ENCODE results near the gene COL4A4.
A peak's percentile ranks its signal among the peaks of the same experiment; 100 is the strongest.
"Not testable (repeated sequence)": the region's sequence is repeated elsewhere in the genome, so short reads cannot be mapped to it uniquely, and the experiment has no call there.

COL4A4 gene

DNA sequence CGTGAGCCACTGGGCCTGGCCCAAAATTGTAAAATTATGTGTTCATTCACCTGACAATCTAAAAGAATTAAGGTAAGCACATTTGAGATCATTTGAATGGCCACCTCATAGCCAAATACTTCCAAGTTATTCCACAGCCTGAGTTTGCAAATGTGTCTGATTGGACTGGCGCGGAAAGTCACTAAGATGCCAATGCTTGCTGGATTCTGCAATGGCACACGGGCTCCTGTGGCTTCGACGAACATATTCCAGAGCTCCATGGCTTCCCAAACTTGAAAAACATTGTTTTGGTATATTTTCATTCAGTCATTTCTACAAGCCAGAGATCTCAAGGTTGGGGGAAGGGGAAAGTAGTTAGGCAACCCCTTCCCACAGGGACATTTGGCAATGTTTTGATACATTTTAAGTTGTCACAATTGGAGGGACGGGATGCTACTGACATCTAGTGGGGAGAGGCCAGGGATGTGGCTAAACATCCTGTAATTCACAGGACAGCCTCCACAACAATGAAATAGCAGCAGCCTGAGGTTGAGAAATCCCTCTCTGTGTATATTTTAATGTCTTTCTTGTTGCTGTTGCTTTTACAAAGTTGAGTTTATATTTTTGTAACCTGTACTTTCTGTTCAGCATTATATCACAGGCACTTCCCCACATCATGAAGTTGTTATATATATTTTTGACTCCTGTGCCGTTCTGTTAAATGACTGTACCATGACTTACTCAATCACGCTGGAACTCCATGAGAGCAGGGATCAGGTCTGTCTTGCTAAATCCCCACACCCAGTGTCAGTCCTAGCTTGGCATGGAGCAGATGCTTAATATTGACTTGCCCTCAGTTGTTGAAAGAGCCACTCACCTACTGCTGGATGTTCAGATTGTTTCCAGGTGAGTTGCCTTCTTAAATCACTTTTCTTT lies 56.9 kb downstream of the COL4A4 start:
- DNase-seq, result peak; percentile 35

DNA sequence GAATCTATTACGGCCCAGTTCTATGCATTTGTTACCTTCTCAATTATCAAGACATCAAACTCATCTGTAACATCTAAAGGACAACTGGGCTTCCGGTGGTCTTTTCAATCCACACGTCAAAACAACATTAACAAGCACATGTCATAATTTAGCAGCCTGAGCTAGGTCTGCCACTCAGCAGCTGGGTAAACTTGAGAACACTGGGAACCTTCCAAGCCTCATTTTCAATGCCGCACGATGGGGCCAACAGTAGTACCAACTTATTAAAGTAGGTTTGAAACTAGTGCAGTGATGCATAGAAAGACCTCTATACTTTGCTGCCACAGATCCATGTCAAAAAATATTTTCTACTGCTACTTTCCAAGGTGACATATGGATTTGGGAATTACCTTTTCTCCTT lies 60.4 kb downstream of the COL4A4 start:
- DNase-seq, result no peak

DNA sequence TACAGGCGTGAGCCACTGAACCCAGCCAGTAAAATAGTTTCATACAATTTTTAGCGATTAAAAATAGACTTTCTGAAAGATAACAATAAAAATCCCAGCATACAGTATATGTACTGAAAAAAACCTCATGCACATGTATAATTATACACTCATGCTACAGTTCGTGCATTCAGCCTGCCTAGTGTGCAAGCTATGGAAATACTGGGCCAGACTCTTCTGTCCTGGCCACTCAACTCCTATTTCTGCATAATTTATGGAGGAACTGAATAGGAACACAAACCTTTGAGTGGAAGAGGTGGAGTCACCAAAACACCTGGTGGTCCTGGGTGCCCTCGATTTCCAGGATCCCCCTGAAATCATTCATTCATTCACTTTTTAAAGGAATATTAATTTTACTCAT lies 64.7 kb downstream of the COL4A4 start:
- DNase-seq, result no peak

DNA sequence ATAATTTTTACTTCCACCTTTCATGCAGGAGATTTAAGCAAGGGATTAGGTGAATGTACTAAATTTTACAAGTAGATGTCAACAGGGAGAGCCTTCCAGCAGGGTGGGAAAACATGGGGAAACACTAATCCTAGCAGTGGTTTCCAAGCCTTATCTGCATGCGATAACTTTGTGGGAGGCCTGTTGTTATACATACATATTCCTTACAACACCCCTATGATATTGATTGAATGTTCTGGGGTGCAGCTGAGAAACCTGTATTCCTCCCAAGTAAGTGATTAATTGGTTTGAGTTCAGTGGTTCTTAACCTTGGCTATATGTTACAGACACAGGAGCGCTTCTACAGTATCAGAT lies 65.9 kb downstream of the COL4A4 start:
- no peak for DNase-seq

DNA sequence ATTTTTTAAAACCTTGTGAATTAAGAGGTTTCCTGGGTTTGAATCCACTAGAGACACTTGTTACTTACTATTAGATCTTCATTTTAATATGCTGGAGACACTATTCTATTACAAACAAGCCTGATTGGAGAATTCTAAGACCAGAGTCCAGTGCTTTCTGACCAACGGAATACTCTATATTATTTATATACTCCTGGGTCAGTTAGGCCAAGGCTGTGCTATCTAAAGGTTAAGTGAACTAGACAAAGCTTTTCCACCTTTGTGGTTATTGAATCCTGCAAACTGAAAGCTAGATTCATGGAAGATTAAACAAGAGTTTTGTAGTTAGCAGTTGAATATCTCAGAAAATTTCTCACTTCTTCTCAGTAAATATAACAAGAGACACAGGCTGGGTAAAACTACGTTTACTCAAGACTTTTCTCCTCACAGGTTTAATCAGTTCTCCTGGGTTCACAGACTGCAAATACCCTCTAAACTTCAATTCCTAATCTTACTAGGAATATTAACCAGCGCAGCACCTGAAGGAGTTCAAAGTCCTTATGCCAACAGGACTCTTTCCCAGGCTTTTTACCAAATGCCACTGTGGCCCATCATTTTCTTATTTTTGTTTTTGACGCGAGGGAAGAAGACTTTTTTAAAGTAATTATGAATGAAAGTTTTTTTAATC lies 66.4 kb downstream of the COL4A4 start:
- no peak for DNase-seq

DNA sequence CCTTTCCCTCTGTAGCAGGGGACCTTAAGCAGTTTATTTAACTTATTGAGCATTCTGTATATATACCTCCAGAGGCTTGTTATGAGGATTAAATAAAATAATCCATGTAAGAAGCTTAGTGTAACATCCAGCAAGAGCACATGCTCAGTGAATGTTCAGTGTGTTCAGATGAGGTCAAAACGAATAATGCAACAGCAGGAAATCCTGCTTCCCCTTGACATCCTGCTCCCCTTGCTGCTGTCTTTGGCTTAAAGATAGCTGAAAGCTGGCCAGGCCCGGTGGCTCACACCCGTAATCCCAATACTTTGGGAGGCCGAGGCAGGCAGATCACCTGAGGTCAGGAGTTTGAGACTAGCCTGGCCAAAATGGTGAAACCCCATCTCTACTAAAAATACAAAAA lies 68.7 kb downstream of the COL4A4 start:
- no peak for DNase-seq

DNA sequence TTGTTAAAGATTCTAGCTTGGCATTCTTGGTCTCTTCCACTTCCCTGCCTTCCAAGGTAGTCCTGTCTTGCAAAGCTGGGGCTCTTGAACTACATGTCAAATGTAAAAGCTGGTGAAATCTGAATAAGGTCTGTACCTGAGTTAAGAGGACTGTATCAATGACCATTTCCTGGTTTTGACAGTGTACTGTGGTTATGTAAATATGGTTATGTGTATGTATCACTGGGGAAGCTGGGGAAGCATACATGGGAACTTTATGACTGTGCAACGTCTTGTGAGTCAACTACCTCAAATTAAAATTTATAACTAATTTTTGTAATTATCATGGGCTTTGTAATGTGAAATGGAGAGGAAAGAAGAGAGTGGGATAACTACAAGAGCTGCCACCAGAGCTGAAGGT lies 81.7 kb downstream of the COL4A4 start:
- no peak for DNase-seq

DNA sequence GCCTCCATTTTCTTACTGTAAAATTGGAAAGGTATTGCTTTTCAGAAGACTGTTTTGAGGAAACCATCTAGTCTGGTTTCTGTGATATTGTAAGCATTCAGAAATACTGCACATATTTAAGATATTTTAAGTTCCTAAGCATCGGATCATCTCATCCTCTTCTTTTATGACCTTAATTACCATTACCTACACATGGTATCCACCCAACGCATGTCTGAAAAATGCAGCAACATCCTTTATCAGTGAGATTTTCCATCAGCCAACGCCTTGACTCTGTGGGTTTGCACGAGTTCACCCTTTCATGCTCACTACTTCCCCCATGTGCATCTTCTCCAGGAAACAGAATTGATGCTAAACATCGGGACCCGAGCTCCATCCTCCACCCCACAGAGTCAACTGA lies 84.3 kb downstream of the COL4A4 start:
- no peak for DNase-seq

DNA sequence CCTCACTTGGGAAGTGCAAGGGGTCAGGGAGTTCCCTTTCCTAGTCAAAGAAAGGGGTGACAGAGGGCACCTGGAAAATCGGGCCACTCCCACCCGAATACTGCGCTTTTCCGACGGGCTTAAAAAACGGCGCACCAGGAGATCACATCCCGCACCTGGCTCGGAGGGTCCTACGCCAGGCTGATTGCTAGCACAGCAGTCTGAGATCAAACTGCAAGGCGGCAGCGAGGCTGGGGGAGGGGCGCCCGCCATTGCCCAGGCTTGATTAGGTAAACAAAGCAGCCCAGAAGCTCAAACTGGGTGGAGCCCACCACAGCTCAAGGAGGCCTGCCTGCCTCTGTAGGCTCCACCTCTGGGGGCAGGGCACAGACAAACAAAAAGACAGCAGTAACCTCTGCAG lies 98.9 kb downstream of the COL4A4 start:
- DNase-seq, result not testable (repeated sequence)

DNA sequence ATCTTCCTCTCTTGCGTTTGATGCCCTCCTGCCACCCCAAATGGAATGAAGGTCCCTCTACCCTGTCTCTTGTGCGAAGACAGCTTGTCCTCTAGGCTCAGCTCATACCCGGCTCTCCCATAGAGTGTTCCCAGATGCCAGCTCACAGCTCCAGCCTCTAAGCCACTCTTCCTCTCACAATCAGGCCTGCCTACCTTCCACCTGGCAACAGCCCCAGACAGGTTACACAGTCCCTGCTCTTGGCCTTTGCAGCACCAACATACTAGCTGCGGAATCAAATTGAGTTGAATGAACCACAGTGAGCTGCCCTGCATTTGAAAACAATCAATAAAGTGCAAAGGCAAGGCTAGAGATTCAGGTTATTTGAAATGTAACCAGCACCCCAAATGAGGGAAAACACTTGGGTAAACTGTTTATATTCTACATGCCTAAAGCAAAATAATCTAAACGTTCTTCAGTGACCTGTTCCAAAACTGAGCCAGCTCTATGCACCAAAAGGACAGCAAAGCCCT lies 105.1 kb downstream of the COL4A4 start:
- no peak for DNase-seq

DNA sequence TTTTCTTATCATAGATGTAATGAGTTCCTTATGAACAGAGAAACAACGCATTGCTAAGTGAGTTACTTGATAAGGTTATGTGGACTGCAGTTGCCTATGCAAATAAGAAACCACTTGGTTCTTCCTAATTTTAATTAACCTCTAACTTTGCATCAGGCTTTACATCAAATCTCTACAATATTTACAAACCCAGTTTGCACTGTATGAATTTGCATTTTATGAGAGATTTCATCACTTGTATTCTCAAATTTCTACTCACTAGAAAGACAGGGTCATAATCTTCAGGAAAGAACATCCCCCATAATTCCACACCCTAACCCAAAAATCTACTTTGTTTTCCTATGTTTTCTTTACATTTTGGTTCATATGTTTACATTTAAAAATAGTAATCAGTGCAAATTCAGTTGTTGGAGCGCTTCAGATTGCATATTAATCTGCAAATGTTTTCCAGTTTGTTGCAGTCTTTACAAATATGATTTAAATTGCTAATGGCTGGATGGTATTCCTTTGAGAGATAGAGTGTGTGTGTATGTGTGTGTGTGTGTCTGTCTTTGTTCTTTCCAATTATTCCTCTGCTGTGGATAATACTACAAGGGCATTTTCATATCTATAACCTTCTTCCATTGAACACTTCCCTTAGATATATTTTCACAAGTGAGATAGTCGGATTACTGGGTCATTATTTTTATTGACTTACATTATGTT lies 106.1 kb downstream of the COL4A4 start:
- no peak for DNase-seq

DNA sequence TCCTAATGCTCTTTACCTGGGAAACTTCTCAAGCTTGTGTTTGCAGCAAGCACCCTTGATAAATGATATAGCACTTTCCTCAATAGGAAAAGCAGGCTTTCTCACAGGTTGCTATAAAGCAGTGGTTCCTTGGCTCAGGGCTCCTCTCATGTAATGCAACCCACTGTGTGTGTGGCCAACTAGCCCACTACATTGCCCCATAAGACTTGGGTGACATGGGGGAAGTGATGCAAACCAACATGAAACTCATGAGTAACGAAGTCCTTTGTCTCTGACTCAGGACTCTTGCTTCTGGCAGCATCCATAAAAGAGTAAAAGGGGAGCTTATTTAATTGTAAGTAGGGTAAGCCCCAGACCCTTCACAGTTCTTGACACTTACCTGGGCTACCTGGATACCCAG lies 106.9 kb downstream of the COL4A4 start:
- no peak for DNase-seq

DNA sequence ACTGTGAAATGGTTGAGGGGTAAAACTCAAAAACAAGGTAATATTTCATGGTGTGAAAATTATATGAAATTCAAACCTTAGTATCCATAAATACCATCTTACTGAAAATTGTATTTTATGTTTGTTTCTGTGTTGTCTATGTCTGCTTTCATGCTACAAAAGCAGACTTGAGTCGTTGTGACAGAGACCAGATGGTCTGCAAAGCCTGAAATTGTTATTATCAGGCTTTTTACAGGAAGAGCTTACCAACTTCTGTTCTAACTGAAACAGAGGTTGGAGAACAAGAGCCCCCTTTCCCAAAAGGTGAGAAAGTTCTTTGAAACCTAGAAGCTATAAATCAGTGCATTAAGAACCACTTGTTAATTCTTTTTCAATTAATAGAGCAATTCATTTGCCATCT lies 110.0 kb downstream of the COL4A4 start:
- DNase-seq, result no peak

DNA sequence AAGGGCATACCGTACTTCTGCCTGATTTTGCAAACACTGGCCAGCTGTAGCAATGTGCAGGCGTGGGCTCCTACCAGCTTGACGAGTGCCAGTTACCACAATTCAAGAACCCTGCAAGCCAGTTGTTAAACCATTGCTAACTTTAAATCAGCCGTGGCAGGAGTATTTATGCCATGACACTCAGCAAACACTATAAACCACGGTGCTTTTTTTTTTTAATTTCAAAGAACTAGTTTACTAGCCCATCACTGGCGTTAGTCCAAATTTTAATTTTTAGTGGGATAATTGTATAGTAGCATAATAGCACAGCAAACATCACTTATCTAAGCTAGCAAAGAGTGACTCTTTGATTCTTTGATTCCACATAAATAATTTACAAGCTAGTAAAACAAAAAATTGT lies 111.1 kb downstream of the COL4A4 start:
- DNase-seq, result no peak

DNA sequence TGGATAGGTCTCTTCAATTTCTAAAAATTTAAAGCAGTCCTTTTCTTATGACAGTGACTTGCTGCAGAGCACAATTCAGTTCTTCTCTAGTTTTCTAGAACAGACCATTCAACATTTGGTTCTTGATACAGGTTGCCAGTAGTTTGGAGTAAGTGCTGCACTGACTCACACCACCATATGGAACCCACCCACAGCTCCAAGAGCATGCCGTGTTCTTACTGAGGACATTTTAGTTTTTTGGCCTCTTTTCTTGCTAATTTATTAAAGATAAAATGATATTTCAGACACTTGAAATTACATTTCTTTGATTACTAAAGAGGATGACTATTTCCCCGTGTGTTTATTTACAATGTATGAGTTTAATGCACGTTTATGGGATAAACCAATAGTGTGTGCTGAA lies 120.0 kb downstream of the COL4A4 start:
- no peak for DNase-seq

DNA sequence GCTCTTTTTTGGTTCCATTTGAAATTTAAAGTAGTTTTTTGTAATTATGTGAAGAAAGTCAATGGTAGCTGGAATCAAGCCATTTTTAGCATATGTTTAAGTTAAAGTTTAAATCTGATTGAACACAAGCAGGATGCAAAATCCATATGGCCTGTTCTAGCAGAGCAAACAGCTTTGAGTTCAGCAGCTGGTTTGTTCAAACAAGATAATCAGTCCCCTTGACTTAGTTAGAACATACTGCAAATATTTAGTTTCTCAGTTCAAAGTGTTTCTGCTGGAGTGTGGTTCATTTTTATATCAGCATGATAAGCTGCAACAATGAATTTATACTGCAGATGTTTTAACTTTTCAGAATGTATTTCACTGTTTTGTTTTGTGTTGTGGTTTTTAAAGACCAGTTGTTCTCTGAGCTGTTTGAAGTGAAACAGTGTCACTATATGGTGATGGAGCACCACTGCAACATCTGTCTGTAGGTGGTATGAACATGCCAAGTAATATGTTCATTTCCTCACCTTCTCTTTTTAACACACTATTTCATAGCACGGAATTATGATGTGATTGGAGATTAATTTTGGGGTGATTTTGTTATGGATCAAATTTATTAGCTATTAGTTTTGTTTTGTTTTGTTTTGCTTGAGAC lies 125.3 kb downstream of the COL4A4 start:
- no peak for DNase-seq

DNA sequence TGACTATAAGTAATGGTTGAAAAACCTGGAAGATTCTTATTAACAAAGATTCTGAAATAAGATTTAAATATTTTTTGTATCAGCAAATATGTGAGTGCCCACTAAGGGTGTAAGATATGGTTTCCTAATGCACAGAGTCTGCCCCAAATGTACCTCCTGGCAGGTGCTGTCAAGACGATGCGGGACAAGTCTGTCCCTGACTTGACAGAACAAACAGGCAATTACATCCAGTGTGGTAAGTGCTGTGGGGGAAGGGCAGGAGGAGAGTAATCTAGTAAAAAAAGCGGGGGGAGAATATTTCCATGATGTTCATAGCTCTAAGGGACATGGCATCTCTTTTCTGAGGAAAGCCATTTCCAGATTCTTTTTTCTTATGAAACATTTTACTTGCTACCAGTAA lies 127.5 kb downstream of the COL4A4 start:
- no peak for DNase-seq

DNA sequence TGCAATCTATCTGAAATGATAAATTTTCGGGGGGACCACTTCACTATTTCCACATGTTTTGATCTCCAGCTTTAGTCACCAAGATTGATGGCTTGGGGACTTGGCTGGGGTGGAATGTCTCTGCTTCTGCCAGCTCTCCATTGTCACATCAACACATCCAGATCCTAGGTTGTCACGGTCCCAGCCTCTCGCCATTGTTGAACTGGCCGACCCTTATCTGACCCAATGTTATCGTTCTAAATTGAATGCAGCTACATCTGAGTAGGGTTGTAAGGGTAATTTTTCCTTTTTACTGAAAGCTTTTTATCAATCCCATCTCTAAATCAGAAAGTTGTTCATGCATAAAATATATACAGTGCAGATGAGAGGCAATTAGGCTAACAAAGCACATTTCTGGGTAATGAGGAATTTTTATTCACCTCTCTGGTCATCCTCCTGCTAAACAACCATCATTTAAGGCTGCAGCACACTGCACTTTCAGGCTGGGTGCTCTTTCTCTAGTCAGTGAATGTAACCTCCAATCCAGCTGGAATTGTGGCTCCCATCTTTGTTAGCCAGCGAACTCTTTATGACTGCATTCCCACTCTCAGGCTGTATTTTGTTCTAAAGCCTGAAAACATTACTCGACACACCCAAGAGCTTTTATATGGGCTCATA lies 128.2 kb downstream of the COL4A4 start:
- DNase-seq, result no peak

DNA sequence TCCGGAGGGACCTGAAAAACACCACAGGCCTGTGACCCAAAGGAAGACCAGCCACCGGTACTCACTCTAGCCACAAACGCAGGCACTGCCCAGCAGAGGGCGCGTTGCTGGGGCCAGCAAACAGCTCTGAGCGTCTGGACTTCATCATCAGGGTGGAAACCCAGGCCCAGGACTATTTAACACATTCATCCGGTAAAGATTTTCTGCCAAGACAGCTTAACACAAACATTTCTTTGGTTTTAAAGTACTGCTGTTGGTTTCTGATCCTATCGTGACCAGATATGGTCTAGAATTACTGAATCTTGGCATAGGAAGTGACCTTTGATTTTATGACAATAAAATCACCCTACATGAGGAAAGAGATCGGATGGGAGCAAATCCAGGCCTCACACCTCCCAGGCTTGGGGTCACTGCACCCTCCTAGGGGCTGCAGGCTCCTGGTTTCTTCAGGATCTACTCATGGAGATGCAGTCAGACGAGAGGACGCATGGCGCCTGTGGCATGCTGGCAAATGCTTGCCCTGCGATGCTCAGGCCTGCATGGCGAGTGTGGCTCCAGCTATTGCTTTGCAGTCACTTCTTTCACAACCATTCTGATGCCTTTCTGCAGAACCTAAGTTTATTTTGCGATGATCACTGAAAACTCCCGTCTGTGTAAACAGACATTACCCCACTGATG lies 130.4 kb downstream of the COL4A4 start:
- peak; percentile 9 for DNase-seq

DNA sequence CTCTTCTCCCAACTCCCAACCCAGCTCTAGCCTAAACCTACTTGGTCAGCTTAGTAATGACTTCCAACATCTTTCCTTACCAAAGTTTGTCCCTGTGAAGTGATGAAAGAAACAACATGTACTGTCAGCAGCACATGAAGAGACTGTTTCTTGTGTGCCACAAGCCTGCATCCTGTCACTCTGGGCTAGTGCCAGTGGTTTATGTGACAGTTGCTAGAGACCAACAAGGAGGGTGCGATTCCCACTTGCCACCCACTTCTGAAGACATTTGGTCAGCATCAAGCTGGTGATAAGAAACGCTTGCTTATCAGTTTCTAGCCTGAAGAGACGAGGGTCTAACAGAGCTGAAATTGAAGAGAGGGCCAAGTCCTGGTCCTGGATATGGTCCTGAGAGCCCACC lies 132.6 kb downstream of the COL4A4 start:
- no peak for DNase-seq

DNA sequence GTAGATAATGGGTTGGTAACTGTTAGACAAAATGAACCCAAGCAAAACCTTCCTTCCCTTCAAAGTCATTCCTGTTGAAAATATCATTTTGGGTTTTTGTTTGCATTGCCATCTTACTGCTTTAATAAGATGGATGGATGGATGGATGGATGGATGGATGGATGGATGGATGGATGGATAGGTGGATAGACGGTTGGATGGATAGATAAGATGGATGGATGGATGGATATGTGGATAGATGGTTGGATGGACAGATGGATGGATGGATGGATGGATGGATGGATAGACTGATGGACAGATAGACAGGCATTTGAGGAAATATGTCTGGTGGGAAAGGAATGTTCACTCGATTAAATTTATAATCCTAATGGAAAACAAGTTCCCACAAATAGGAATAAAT lies 133.2 kb downstream of the COL4A4 start:
- DNase-seq, result no peak

Measured in CD4-positive, alpha-beta T cell treated with Interleukin-17A for 4 hours (primary cell).